Keratinocyte (primary cell): ENCODE data around the gene ARFGEF3. TPM values are rescaled to one million over a fixed set of nuclear protein-coding genes. Genes with fewer than 3 reads are reported as not detected.

ENCODE experiments used
- DNase-seq: peaks from one replicate; pipeline ENCODE4 v3.0.0-alpha.2; 2011; ENCODE audit warnings: low read depth, missing footprints, low spot score
- FAIRE-seq: peaks from 2 replicates; lab custom pipeline; 2011; peaks lifted over from hg19 to GRCh38; lab: Jason Lieb, UNC
- H2AFZ ChIP-seq: 2 replicates; pipeline ENCODE4 v1.6.0; 2012; ENCODE audit warnings: low read length, control low read depth, inconsistent platforms; ENCODE audit not compliant: control insufficient read depth
- H3K27ac ChIP-seq: 2 replicates; pipeline ENCODE4 v1.5.1; 2011; ENCODE audit warnings: low read length; ENCODE audit not compliant: control insufficient read depth, insufficient read depth
- H3K27me3 ChIP-seq: 3 replicates; pipeline ENCODE4 v1.6.0; 2011; ENCODE audit warnings: low read length; ENCODE audit not compliant: control insufficient read depth, insufficient read depth; ENCODE audit errors: extremely low read depth
- H3K36me3 ChIP-seq, 2 experiments: 2 replicates in 1 of 2; 3 replicates in 1 of 2; pipeline ENCODE4 v1.5.1; 2011; ENCODE audit warnings: low read length in 2 of 2, mild to moderate bottlenecking in 1 of 2; ENCODE audit not compliant: control insufficient read depth in 2 of 2, insufficient read depth in 2 of 2; ENCODE audit errors: extremely low read depth in 1 of 2
- H3K4me1 ChIP-seq: 3 replicates; pipeline ENCODE4 v1.5.1; 2011; ENCODE audit warnings: low read length; ENCODE audit not compliant: control insufficient read depth, insufficient read depth; ENCODE audit errors: extremely low read depth
- H3K4me2 ChIP-seq: 3 replicates; pipeline ENCODE4 v1.6.0; 2011; ENCODE audit warnings: low read depth, low read length; ENCODE audit not compliant: control insufficient read depth, insufficient read depth; ENCODE audit errors: extremely low read depth
- H3K4me3 ChIP-seq, 3 experiments: fragments of 200-600 bp in 1 of 3; sonication (generic) in 1 of 3; 2 replicates in 2 of 3; 3 replicates in 1 of 3; pipeline ENCODE4 v1.5.1; 2011 to 2016; ENCODE audit warnings: low read length in 3 of 3, mild to moderate bottlenecking in 3 of 3, control low read depth in 2 of 3, inconsistent platforms in 1 of 3, low read depth in 1 of 3, mixed read lengths in 1 of 3, mixed run types in 1 of 3, moderate library complexity in 1 of 3; ENCODE audit not compliant: control insufficient read depth in 2 of 3, insufficient read depth in 2 of 3; ENCODE audit errors: extremely low read depth in 1 of 3
- H3K79me2 ChIP-seq: 2 replicates; pipeline ENCODE4 v1.6.0; 2012; ENCODE audit warnings: low read length; ENCODE audit not compliant: control insufficient read depth, insufficient read depth
- H3K9ac ChIP-seq: 3 replicates; pipeline ENCODE4 v1.6.0; 2011; ENCODE audit warnings: low read length; ENCODE audit not compliant: control insufficient read depth, insufficient read depth; ENCODE audit errors: extremely low read depth
- H3K9me1 ChIP-seq: 3 replicates; pipeline ENCODE4 v1.6.0; 2011; ENCODE audit warnings: low read length; ENCODE audit not compliant: control insufficient read depth, insufficient read depth; ENCODE audit errors: extremely low read depth
- H3K9me3 ChIP-seq: 2 replicates; pipeline ENCODE4 v1.5.1; 2012; ENCODE audit warnings: low read depth, low read length; ENCODE audit not compliant: control insufficient read depth
- H4K20me1 ChIP-seq: 3 replicates; pipeline ENCODE4 v1.6.0; 2011; ENCODE audit warnings: low read length; ENCODE audit not compliant: control insufficient read depth, insufficient read depth; ENCODE audit errors: extremely low read depth
- CTCF ChIP-seq, 3 experiments: IDR thresholded peaks in 1 of 3; conservative IDR thresholded peaks in 1 of 3; optimal IDR thresholded peaks in 1 of 3; 2 replicates in 2 of 3; 3 replicates in 1 of 3; pipeline versions ENCODE3 to v1.5.1; 2011; ENCODE audit warnings: low read length in 3 of 3, mild to moderate bottlenecking in 3 of 3, moderate library complexity in 2 of 3, control low read depth in 1 of 3, inconsistent platforms in 1 of 3; ENCODE audit not compliant: insufficient read depth in 2 of 3; ENCODE audit errors: extremely low read depth in 1 of 3
- EZH2 ChIP-seq: IDR thresholded peaks from one replicate; pipeline ENCODE4 v1.6.1; 2012; ENCODE audit warnings: inconsistent platforms, mild to moderate bottlenecking, low read length, moderate library complexity
- dilution Hi-C: fragments of 300-500 bp; cut with MboI; formaldehyde crosslinking; loops from one replicate; pipeline ENCODE4 v1.7.0; 2020; ENCODE audit warnings: low sequenced_read_pairs; ENCODE audit not compliant: extremely low pct_ligation_motif_present
- polyA plus RNA-seq, 5 experiments: library from polyadenylated mRNA; depleted of rRNA in 3 of 5; stranded (reverse) in 3 of 5; stranded (forward) in 1 of 5; unstranded in 1 of 5; fragments of >200 nt; gene quantifications; 1 replicate in 1 of 5; 2 replicates in 3 of 5; 3 replicates in 1 of 5; pipeline versions ENCODE4 v1.2.1 to v1.2.3, GENCODE V29; 2011 to 2012; ENCODE audit warnings: missing spikeins in 2 of 5, low read depth in 1 of 5, low replicate concordance in 1 of 5

ARFGEF3 gene
- polyA plus RNA-seq, 1 donor (not counting 4 experiments of a cell fraction or from before 2014, with no cell fraction given), result 0.09 TPM

- no peak for FAIRE-seq
These were observed 173.2 kb downstream of the ARFGEF3 start for GRCh38 chr6:138334963-138335362.

GRCh38 chr6:138336221-138336620 lies 174.5 kb downstream of the ARFGEF3 start:
- H3K9ac ChIP-seq, result no peak overlapping the region
- no peak for TF ChIP-seq CTCF (optimal IDR thresholded peaks at IDR 0.05 in 1 of 3, IDR thresholded peaks at IDR 0.05 in 1 of 3, conservative IDR thresholded peaks at IDR 0.05 in 1 of 3; ENCODE audit: extremely low read depth in 1 of 3, insufficient read depth in 2 of 3, low read length in 3 of 3)
- TF ChIP-seq EZH2, result no peak
- no peak overlapping the region for H2AFZ ChIP-seq
- no peak for DNase-seq
- no peaks in the 10 kb centered on the region for H3K9me3 ChIP-seq
- FAIRE-seq, result no peak
- no peaks in the 10 kb centered on the region for H3K36me3 ChIP-seq
- no peaks in the 10 kb centered on the region for H3K9me1 ChIP-seq
- no peak overlapping the region for H3K4me2 ChIP-seq
- dilution Hi-C loops, result no loop called here
- no peaks in the 10 kb centered on the region for H3K4me1 ChIP-seq
- H3K27me3 ChIP-seq, result peaks cover 5% of the 10 kb centered on the region
- no peaks in the 10 kb centered on the region for H4K20me1 ChIP-seq
- no peak overlapping the region for H3K27ac ChIP-seq
- no peak overlapping the region for H3K4me3 ChIP-seq
- no peaks in the 10 kb centered on the region for H3K79me2 ChIP-seq

More at GRCh38 chr6:138334963-138335362, 173.2 kb downstream of the ARFGEF3 start:
- H3K4me1 ChIP-seq, result no peaks in the 10 kb centered on the region
- no peaks in the 10 kb centered on the region for H3K9me1 ChIP-seq
- dilution Hi-C loops, result no loop called here
- H3K9ac ChIP-seq, result no peak overlapping the region
- DNase-seq, result no peak
- no peak overlapping the region for H3K4me3 ChIP-seq
- no peak overlapping the region for H3K4me2 ChIP-seq
- H2AFZ ChIP-seq, result no peak overlapping the region
- TF ChIP-seq CTCF (optimal IDR thresholded peaks at IDR 0.05 in 1 of 3, IDR thresholded peaks at IDR 0.05 in 1 of 3, conservative IDR thresholded peaks at IDR 0.05 in 1 of 3; ENCODE audit: extremely low read depth in 1 of 3, insufficient read depth in 2 of 3, low read length in 3 of 3), result no peak
- TF ChIP-seq EZH2, result no peak
- no peaks in the 10 kb centered on the region for H3K79me2 ChIP-seq
- H4K20me1 ChIP-seq, result no peaks in the 10 kb centered on the region
- no peak overlapping the region for H3K27ac ChIP-seq
- no peaks in the 10 kb centered on the region for H3K36me3 ChIP-seq
- H3K27me3 ChIP-seq, result peaks cover 5% of the 10 kb centered on the region
- no peaks in the 10 kb centered on the region for H3K9me3 ChIP-seq
